Measurements from ENCODE around the gene SERPINB8.

Gene SERPINB8

GRCh38 chr18:64019922-64020756, 50.3 kb downstream of the SERPINB8 start:
- DNase-seq = no peak

GRCh38 chr18:64026350-64026749, 56.5 kb downstream of the SERPINB8 start:
- no peak for DNase-seq

- no peak for DNase-seq
These were observed 58.2 kb downstream of the SERPINB8 start for GRCh38 chr18:64027931-64028695.

DNA sequence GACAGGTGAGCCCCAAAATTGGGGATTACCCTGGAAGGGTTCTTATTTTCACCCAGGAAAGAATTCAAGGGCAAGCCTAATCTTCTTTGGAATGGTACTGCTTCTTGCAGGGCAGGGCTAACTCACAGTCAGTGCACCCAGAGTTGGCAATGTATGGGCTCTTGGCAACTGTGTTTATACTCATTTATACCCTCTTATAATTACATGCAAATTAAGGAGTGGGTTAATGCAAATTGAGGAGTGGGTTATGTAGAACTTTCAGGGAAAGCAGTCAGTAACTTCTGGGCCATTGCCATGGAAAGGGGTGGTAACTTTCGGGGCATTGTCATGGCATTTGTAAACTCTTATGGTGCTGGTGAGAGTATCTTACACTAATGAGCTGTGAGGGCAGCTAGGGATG, 59.2 kb downstream of the SERPINB8 start:
- DNase-seq = no peak

DNA sequence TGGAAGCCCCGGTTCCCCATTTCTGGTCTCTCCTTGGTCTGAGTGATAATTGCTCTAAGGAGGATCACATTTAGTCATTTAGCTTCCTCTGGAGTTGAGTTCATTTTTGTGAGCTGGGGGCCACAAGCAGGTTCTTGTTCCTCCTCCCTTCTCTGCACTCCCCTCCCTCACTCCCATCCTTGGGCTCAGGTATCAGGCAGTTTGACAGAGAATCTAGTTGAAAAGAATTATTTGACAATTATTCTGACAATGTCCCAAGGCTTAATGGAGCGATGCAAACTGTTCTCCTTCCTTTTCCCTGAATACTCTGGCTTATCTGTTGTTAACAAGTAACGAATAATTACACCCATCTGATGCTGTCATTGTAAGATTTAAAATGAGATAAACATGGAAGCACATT, 61.5 kb downstream of the SERPINB8 start:
- no peak for DNase-seq

GRCh38 chr18:64032312-64032711, 62.4 kb downstream of the SERPINB8 start:
- no peak for DNase-seq

DNA sequence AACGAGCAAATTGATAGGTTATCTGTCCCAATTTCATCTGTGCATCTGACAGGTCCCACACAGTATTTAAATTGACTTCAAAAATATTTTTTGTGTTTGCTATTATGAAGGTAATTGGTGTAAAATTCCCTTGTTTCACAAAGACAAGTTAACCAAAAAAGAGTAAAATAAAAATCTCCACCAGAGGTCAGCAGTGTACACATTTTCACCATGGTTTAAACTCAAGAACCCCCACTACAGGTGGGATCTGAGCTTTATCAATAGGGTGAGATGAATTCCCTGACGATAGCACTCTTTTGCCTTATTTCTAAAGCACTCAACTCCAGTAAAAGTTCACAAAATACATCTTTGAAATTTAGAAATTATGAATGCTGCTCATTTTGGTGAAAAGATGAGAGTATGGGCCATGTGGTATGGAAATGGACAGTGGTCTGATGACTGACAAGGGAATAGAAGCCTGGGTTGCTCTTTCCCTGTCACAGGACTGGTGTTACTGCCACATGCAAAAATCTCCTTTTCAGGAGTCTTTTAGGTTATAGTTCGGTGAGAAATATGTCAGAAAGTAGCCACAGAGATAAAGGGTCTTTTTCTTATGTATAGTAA, 68.0 kb downstream of the SERPINB8 start:
- DNase-seq = peak; percentile 7

All from NCI-H526 treated with DMSO at 0.1 percent for 48 hours (cell line).